Duodenal mucosa (tissue), 2 donors: ENCODE results near the gene CFAP206.
A peak's percentile ranks its signal among the peaks of the same experiment; 100 is the strongest.

Experiments
- H3K27ac ChIP-seq: one replicate; pipeline ENCODE4 v1.7.0; 2013; ENCODE audit warnings: low read depth, low read length
- H3K27me3 ChIP-seq, 2 donors: one replicate each; pipeline ENCODE4 v1.7.0; 2013; ENCODE audit warnings: low read length in 2 of 2, control low read depth in 1 of 2; ENCODE audit not compliant: insufficient read depth in 2 of 2, control insufficient read depth in 1 of 2
- H3K36me3 ChIP-seq, 2 donors: one replicate each; pipeline ENCODE4 v1.7.0; 2013; ENCODE audit warnings: low read length in 2 of 2, control low read depth in 1 of 2; ENCODE audit not compliant: insufficient read depth in 2 of 2, control insufficient read depth in 1 of 2
- H3K4me1 ChIP-seq, 2 donors: one replicate each; pipeline ENCODE4 v1.7.0; 2013; ENCODE audit warnings: low read length in 2 of 2, control low read depth in 1 of 2; ENCODE audit not compliant: insufficient read depth in 2 of 2, control insufficient read depth in 1 of 2
- H3K4me3 ChIP-seq, 2 donors: one replicate each; pipeline ENCODE4 v1.7.0; 2013; ENCODE audit warnings: low read length in 2 of 2, low read depth in 1 of 2
- H3K9ac ChIP-seq, 2 donors: one replicate each; pipeline ENCODE4 v1.7.0; 2013; ENCODE audit warnings: low read length in 2 of 2, low read depth in 1 of 2
- H3K9me3 ChIP-seq, 2 donors: one replicate each; pipeline ENCODE4 v1.7.0; 2013; ENCODE audit warnings: low read length in 2 of 2, control low read depth in 1 of 2; ENCODE audit not compliant: control insufficient read depth in 1 of 2

CFAP206 gene, protein sequence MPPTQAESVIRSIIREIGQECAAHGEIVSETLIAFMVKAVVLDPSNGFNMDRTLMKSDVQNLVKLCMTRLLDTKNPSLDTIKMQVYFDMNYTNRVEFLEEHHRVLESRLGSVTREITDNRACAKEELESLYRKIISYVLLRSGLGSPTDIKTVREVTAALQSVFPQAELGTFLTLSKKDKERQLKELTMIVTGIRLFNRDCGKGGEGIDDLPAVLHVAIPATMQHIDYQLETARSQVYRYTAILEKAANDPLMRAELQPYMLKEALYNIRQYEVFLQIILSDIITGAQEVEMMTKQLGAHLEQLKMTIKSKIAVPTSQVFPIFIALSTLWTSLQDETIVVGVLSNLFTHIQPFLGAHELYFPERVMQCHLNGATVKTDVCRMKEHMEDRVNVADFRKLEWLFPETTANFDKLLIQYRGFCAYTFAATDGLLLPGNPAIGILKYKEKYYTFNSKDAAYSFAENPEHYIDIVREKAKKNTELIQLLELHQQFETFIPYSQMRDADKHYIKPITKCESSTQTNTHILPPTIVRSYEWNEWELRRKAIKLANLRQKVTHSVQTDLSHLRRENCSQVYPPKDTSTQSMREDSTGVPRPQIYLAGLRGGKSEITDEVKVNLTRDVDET

GRCh38 chr6:87407901-87408720 lies at the start of gene CFAP206:
CFAP206 (plus strand) TSS chr6:87407972; CDS start chr6:87409840, 1,868 bp downstream.
- peaks cover 0 to 4% of the 10 kb centered on the region in 2 donors for H3K27me3 ChIP-seq
- H3K9me3 ChIP-seq = no peaks in the 10 kb centered on the region
- H3K9ac ChIP-seq = peak within 1 kb of the TSS; percentile 77 to 96
- no peaks in the 10 kb centered on the region for H3K36me3 ChIP-seq
- H3K27ac ChIP-seq = peak within 1 kb of the TSS; percentile 44
- H3K4me3 ChIP-seq = peak within 1 kb of the TSS; percentile 94 to 97
- H3K4me1 ChIP-seq = peaks cover 3 to 4% of the 10 kb centered on the region in 2 donors

DNA sequence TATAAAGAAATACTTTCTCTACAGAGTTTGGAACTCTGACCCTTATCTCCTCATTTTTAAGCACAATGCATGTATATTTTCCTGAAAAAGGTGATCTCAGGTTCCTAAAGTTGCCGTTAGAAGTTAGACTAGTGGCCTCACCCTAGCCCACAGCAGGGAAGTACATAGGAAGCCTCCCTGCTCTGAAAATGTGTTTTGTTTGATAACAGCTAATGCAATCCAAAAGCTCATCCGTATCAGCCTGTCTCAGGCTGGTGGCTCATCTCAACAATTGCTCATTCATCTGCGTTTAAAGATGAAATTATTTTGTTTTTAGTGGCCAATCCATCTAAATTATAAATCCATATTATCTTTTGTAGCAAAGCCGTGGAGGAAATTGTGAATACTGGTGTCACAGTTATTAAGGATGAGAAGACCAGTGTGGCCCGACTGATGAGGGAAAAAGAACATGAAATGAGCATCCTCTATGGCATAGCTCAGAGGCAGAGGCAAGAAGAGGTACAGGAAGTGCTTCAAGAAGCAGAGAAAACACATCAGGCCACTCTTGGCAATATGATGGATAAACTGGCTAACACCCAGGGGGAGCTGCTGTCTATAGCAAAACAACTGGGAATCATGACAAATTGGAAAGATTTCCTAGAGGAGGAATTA lies 43.0 kb upstream of the CFAP206 start:
- Histone ChIP-seq H3K4me1 (no peaks in the 10 kb centered on the region), H3K27ac (no peak overlapping the region), H3K27me3 (no peaks in the 10 kb centered on the region), H3K9ac (no peak overlapping the region), H3K4me3 (no peak overlapping the region), H3K36me3 (no peaks in the 10 kb centered on the region), H3K9me3 (peaks cover 0 to 7% of the 10 kb centered on the region in 2 donors)

- H3K9me3 ChIP-seq = peaks cover 0 to 7% of the 10 kb centered on the region in 2 donors
- no peaks in the 10 kb centered on the region for H3K27me3 ChIP-seq
- no peaks in the 10 kb centered on the region for H3K36me3 ChIP-seq
Observed at GRCh38 chr6:87366072-87366827, 41.5 kb upstream of the CFAP206 start.

GRCh38 chr6:87366899-87367298 lies 40.9 kb upstream of the CFAP206 start:
- H3K4me1 ChIP-seq = no peaks in the 10 kb centered on the region
- H3K27me3 ChIP-seq = no peaks in the 10 kb centered on the region
- H3K9me3 ChIP-seq = peaks cover 0 to 7% of the 10 kb centered on the region in 2 donors
- no peaks in the 10 kb centered on the region for H3K36me3 ChIP-seq
- H3K4me3 ChIP-seq = no peak overlapping the region
- no peak overlapping the region for H3K9ac ChIP-seq
- H3K27ac ChIP-seq = no peak overlapping the region

More at GRCh38 chr6:87366072-87366827, 41.5 kb upstream of the CFAP206 start:
- H3K9ac ChIP-seq = no peak overlapping the region
- H3K4me1 ChIP-seq = no peaks in the 10 kb centered on the region
- H3K4me3 ChIP-seq = no peak overlapping the region
- no peak overlapping the region for H3K27ac ChIP-seq

DNA sequence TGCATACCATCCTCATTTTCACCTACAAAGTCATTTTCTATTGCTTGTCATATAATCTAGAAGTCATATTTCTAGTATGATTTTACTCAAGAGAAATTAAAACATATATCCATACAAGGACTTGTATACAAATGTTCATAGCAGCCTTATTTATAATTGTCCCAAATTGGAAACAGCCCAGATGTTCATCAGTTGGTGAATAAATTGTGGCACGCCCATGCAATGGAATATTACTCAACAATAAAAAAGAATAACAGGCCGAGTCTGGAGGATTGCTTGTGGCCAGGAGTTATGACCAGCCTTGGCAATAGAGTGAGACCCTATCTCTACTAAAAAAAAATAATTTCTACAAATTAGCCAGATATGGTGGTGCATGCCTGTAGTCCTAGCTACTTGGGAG lies 34.4 kb upstream of the CFAP206 start:
- H3K27ac ChIP-seq = no peak overlapping the region
- no peaks in the 10 kb centered on the region for H3K27me3 ChIP-seq
- no peaks in the 10 kb centered on the region for H3K4me1 ChIP-seq
- no peaks in the 10 kb centered on the region for H3K9me3 ChIP-seq
- no peak overlapping the region for H3K4me3 ChIP-seq
- H3K9ac ChIP-seq = no peak overlapping the region
- no peaks in the 10 kb centered on the region for H3K36me3 ChIP-seq

- Histone ChIP-seq H3K4me1 (no peaks in the 10 kb centered on the region), H3K4me3 (no peak overlapping the region), H3K36me3 (no peaks in the 10 kb centered on the region), H3K27ac (no peak overlapping the region), H3K27me3 (no peaks in the 10 kb centered on the region), H3K9ac (no peak overlapping the region), H3K9me3 (no peaks in the 10 kb centered on the region)
Observed at GRCh38 chr6:87375315-87375714, 32.5 kb upstream of the CFAP206 start.

DNA sequence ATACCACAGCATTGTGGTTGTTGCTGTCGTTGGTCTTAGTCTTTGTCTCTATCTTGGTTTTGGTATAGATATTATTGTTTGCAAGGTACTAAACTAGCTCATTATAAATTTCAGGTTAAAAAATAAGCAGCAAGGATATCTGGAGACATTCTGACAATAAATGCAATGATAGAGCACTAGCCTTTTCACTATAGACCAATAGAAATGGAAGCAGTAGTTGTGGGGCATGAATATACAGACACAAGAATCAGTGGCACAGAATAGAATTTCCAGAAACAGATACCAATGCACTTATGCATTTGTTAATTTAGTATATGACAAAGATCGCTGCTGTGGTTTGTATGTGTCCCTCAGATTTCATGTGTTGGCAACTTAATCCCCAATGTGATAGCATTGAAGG lies 31.1 kb upstream of the CFAP206 start:
- Histone ChIP-seq H3K4me1 (no peaks in the 10 kb centered on the region), H3K4me3 (no peak overlapping the region), H3K36me3 (no peaks in the 10 kb centered on the region), H3K27me3 (no peaks in the 10 kb centered on the region), H3K9ac (no peak overlapping the region), H3K27ac (no peak overlapping the region), H3K9me3 (no peaks in the 10 kb centered on the region)

GRCh38 chr6:87378947-87379346 lies 28.8 kb upstream of the CFAP206 start:
- Histone ChIP-seq H3K36me3 (no peaks in the 10 kb centered on the region), H3K9me3 (no peaks in the 10 kb centered on the region), H3K27ac (no peak overlapping the region), H3K4me3 (no peak overlapping the region), H3K9ac (no peak overlapping the region), H3K27me3 (no peaks in the 10 kb centered on the region), H3K4me1 (no peaks in the 10 kb centered on the region)

DNA sequence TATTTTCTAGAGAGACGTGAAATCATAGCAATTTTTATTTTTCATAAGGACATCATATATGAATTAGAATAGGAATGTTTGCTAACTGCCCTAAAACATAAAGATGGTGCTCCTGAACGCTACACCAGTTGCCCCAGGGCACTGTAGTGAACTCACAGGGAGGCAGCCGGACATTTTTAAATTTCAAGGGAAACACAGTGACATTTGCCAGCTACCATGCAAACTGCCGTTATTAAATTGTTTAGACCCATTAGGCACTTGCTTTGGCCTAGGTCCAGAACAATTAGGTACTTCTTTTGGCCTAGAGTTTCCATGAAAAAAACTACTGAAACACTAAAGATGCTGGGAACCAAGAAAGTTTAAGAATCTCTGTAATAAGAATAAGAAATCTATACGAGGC lies 24.9 kb upstream of the CFAP206 start:
- H3K4me1 ChIP-seq = no peaks in the 10 kb centered on the region
- no peaks in the 10 kb centered on the region for H3K9me3 ChIP-seq
- no peaks in the 10 kb centered on the region for H3K27me3 ChIP-seq
- no peak overlapping the region for H3K27ac ChIP-seq
- no peaks in the 10 kb centered on the region for H3K36me3 ChIP-seq
- H3K4me3 ChIP-seq = no peak overlapping the region
- H3K9ac ChIP-seq = no peak overlapping the region
